Transverse colon (tissue), 4 donors: Measurements from ENCODE around the gene TPP2.

Experiments used
- CTCF ChIP-seq, 5 experiments: fragments of 200-600 bp in 3 of 5; fragments of 450-650 bp in 2 of 5; sonication (generic) in 3 of 5; IDR thresholded peaks; 1 replicate in 2 of 5; 2 replicates in 3 of 5; pipeline ENCODE4 v1.5.1; 2016 to 2017; ENCODE audit warnings: antibody characterized with exemption in 5 of 5, inconsistent platforms in 3 of 5, mild to moderate bottlenecking in 2 of 5, moderate library complexity in 1 of 5
- POLR2A ChIP-seq: fragments of 450-650 bp; IDR thresholded peaks from one replicate; pipeline ENCODE4 v1.6.1; 2016; ENCODE audit warnings: antibody characterized with exemption, mild to moderate bottlenecking, moderate library complexity
- POLR2AphosphoS5 ChIP-seq, 3 donors: sonication (generic); formaldehyde crosslinking; IDR thresholded peaks; one replicate each; pipeline ENCODE4 v1.6.1; 2016; ENCODE audit warnings: antibody characterized with exemption in 3 of 3

- TF ChIP-seq CTCF (IDR thresholded peaks at IDR 0.05) (no peak), POLR2AphosphoS5 (IDR thresholded peaks at IDR 0.05) (no peak), POLR2A (no peak)
These were observed 31.8 kb downstream of the TPP2 start for GRCh38 chr13:102628559-102628958.
